ENCODE data around the gene FAM120B.

Gene FAM120B

DNA sequence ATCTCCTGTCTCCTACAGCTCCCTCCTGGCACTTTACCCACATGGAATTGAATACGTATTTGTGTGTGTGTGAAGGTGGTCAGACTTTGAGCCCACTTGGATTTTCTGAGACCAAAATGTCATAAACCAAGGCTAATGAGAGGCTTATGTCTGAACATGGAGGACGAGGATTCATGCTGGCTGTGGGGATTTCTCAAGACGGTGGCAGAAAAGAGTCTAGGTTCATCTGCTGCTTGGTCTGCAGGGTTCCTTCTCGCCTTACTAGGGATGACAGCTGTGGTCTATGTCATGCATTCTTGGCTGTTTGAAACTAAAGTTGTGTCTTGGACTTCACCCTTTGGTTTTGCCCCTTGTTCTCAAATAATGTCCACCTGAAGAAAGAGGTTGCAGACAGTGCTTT is 58.6 kb downstream of the FAM120B start:
- H3K27ac ChIP-seq (replicated peaks), result no peak overlapping the region
- no peak for DNase-seq (ENCODE audit: low read depth in 1 of 2, low spot score in 1 of 2)
- no peaks in the 10 kb centered on the region for H3K27me3 ChIP-seq (ENCODE audit: insufficient read depth, poor library complexity, severe bottlenecking)
- no peak overlapping the region for H3K4me3 ChIP-seq (replicated peaks; ENCODE audit: insufficient read depth, low read length)
- TF ChIP-seq GABPA (IDR thresholded peaks at IDR 0.05; ENCODE audit: low read depth), result no peak
- TF ChIP-seq, protein P1, sequence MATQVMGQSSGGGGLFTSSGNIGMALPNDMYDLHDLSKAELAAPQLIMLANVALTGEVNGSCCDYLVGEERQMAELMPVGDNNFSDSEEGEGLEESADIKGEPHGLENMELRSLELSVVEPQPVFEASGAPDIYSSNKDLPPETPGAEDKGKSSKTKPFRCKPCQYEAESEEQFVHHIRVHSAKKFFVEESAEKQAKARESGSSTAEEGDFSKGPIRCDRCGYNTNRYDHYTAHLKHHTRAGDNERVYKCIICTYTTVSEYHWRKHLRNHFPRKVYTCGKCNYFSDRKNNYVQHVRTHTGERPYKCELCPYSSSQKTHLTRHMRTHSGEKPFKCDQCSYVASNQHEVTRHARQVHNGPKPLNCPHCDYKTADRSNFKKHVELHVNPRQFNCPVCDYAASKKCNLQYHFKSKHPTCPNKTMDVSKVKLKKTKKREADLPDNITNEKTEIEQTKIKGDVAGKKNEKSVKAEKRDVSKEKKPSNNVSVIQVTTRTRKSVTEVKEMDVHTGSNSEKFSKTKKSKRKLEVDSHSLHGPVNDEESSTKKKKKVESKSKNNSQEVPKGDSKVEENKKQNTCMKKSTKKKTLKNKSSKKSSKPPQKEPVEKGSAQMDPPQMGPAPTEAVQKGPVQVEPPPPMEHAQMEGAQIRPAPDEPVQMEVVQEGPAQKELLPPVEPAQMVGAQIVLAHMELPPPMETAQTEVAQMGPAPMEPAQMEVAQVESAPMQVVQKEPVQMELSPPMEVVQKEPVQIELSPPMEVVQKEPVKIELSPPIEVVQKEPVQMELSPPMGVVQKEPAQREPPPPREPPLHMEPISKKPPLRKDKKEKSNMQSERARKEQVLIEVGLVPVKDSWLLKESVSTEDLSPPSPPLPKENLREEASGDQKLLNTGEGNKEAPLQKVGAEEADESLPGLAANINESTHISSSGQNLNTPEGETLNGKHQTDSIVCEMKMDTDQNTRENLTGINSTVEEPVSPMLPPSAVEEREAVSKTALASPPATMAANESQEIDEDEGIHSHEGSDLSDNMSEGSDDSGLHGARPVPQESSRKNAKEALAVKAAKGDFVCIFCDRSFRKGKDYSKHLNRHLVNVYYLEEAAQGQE (IDR thresholded peaks at IDR 0.05; ENCODE audit: insufficient replicate concordance, low read depth), result no peak
- no peak for TF ChIP-seq CTCF (IDR thresholded peaks at IDR 0.05; ENCODE audit: insufficient read depth, low read length)
- no peak for TF ChIP-seq SPI1 (IDR thresholded peaks at IDR 0.05; ENCODE audit: borderline replicate concordance, low read depth)
- TF ChIP-seq POLR2AphosphoS5 (IDR thresholded peaks at IDR 0.05; ENCODE audit: low read depth), result no peak

GRCh38 chr6:170365593-170365992 is 59.0 kb downstream of the FAM120B start:
- H3K4me3 ChIP-seq (replicated peaks; ENCODE audit: insufficient read depth, low read length), result no peak overlapping the region
- TF ChIP-seq GABPA (IDR thresholded peaks at IDR 0.05; ENCODE audit: low read depth) (no peak), SPI1 (IDR thresholded peaks at IDR 0.05; ENCODE audit: borderline replicate concordance, low read depth) (no peak), POLR2AphosphoS5 (IDR thresholded peaks at IDR 0.05; ENCODE audit: low read depth) (no peak), CTCF (IDR thresholded peaks at IDR 0.05; ENCODE audit: insufficient read depth, low read length) (no peak)
- TF ChIP-seq, protein P1 (IDR thresholded peaks at IDR 0.05; ENCODE audit: insufficient replicate concordance, low read depth), result no peak
- no peak overlapping the region for H3K27ac ChIP-seq (replicated peaks)
- no peaks in the 10 kb centered on the region for H3K27me3 ChIP-seq (ENCODE audit: insufficient read depth, poor library complexity, severe bottlenecking)
- no peak for DNase-seq (ENCODE audit: low read depth in 1 of 2, low spot score in 1 of 2)

DNA sequence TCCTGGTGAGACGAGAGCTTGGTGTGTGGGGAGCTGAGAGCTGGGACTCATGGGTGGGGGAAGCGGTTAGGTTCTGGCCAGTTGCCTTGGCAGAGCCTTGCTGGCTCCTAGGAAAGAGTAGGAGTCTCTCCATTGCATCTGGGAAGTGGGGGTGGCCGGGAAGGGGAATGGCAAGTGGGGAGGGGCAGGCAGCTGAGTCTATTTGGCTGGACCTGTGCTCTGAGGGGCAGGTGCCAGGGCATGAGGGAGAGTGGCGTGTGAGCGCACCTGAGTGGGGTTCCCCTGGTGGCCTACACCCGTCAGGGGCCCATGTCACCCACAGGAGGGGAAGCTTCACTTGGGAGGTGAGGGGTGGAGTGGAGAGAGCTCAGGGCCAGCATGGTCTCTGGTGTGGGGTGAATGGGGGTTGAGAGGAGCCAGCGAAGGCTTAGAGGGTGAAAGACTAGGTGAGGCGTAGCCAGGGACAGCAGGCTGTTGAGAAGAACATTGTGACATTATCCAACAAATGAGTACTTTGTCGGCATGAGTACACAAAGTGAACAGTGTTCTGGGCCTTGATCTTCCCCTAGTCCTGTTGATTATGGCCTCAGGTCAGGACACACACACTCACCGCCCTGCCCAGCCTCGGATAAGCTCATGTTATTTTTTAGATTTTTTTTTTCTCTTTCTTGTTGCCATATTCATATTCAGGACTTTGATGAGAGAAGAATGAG is 59.8 kb downstream of the FAM120B start:
- no peak overlapping the region for H3K27ac ChIP-seq (replicated peaks)
- DNase-seq (ENCODE audit: low read depth in 1 of 2, low spot score in 1 of 2), result no peak

More for the DNA sequence above, 59.8 kb downstream of the FAM120B start:
- H3K27me3 ChIP-seq (ENCODE audit: insufficient read depth, poor library complexity, severe bottlenecking), result no peaks in the 10 kb centered on the region
- H3K4me3 ChIP-seq (replicated peaks; ENCODE audit: insufficient read depth, low read length), result no peak overlapping the region
- TF ChIP-seq GABPA (IDR thresholded peaks at IDR 0.05; ENCODE audit: low read depth) (no peak), CTCF (IDR thresholded peaks at IDR 0.05; ENCODE audit: insufficient read depth, low read length) (no peak), SPI1 (IDR thresholded peaks at IDR 0.05; ENCODE audit: borderline replicate concordance, low read depth) (no peak), POLR2AphosphoS5 (IDR thresholded peaks at IDR 0.05; ENCODE audit: low read depth) (no peak)
- TF ChIP-seq, protein P1 (IDR thresholded peaks at IDR 0.05; ENCODE audit: insufficient replicate concordance, low read depth), result no peak

Measured in HL-60 (cell line).